ENCODE measurements around the gene RNF7. TPM values are rescaled to one million over a fixed set of nuclear protein-coding genes. Genes with fewer than 3 reads are reported as not detected.
"Not testable (repeated sequence)": the region's sequence is repeated elsewhere in the genome, so short reads cannot be mapped to it uniquely, and the experiment has no call there.

The RNF7 gene
- polyA plus RNA-seq, 4 donors, result 96.8 to 142 (median 113) TPM

- no peak for DNase-seq (ENCODE audit: low read depth in 4 of 4, low spot score in 2 of 4)
These were observed 40.1 kb downstream of the RNF7 start for GRCh38 chr3:141777957-141778813.

GRCh38 chr3:141779667-141780066 lies 41.6 kb downstream of the RNF7 start:
- no peak for DNase-seq (ENCODE audit: low read depth in 4 of 4, low spot score in 2 of 4)

- no peak for DNase-seq (ENCODE audit: low read depth in 4 of 4, low spot score in 2 of 4)
These were observed 44.4 kb downstream of the RNF7 start for GRCh38 chr3:141782386-141782932.

DNA sequence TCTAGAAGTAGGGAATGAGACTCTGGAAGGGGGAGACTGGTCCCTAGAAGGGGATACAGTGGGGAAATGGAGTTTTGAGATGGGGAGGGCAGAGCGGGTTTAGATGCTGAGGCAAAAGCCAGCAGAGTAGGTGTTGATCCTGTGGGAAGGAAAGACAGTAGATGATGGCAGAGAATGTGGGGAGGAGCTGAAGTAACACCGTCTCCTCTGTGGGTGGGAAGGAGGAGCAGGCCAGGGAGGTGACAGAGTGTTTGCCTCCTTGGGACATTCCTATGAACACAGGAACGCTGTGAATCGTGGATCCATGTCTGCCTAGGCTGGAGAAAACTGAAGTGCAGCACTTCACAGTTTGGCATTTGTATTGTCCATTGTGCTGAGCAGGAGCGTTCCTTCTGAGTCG lies 45.5 kb downstream of the RNF7 start:
- no peak for DNase-seq (ENCODE audit: low read depth in 4 of 4, low spot score in 2 of 4)

DNA sequence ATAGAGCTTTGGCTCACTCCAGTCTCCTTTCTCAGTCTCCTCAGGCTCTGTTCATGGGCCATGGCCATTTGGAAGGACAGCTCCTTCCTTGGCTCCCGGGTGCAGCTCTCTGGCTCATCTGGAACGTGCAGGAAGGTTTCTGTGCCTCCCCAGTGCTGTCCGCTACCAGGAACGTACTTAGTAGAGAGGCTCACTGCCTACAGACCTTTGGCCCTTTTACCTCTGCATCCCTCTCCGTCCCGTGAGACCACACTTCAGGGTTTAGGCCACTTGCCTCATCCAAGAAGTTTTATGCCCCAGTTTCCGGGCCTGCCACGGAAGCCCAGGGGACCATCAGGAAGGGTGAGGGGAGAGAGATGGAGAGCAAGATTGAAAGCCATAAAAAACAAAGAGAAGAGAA lies 46.0 kb downstream of the RNF7 start:
- DNase-seq (ENCODE audit: low read depth in 4 of 4, low spot score in 2 of 4), result no peak

DNA sequence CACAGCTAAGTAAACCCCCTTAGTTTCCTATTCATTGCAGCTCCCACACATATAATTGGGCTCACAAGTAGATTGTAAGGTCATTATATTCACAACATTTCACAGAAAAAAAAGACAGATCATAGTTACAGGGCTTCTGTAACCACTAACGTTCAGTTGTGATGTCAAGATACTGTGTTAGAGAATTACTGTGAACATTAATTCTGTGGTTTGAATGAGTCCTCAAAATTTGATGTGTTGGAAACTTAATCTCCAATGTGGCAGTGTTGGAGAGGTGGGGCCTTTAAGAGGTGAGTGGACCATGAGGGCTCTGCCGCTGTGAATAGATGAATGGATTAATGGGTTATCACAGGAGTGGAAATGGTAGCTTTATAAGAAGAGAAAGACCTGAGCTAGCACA lies 46.4 kb downstream of the RNF7 start:
- DNase-seq (ENCODE audit: low read depth in 4 of 4, low spot score in 2 of 4), result no peak

GRCh38 chr3:141788149-141788548 lies 50.1 kb downstream of the RNF7 start:
- no peak for DNase-seq (ENCODE audit: low read depth in 4 of 4, low spot score in 2 of 4)

- DNase-seq (ENCODE audit: low read depth in 4 of 4, low spot score in 2 of 4), result not testable (repeated sequence)
These were observed 50.7 kb downstream of the RNF7 start for GRCh38 chr3:141788750-141789149.

- DNase-seq (ENCODE audit: low read depth in 4 of 4, low spot score in 2 of 4), result no peak
These were observed 51.2 kb downstream of the RNF7 start for GRCh38 chr3:141789281-141789680.

DNA sequence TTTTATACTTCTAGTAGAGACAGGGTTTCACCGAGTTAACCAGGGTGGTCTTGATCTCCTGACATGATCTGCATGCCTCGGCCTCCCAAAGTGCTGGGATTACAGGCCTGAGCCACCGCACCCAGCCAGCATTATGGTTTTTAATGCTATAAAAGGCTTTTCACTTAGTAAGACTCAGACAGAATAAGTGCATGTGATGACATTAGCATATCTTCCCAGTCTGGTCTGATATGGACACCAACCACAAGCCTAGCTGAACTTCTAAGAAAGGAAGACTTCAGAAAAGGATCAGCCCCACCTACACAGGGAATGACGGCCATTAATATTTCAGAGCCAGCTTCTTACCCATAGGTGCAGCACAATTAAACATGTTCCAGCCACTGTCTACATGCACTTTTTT lies 52.1 kb downstream of the RNF7 start:
- DNase-seq (ENCODE audit: low read depth in 4 of 4, low spot score in 2 of 4), result no peak

DNA sequence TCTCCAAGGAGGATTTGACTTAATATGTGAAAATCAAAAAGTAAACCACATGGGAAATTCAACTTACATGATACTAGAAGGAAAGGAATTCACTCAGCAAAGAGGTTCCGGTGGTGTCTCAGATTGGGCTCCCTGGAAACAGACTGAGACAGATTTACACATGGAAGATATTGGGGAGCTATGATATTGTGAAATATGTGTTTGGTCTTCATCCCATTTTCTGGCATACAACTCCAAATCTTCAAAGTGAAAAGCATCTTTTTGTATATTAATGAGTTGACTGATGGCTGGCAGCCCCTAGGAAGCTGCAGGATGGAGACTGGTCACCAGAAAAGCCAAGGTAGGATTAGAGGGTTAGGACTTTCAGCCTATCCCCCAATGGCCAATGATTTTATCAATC lies 54.4 kb downstream of the RNF7 start:
- DNase-seq (ENCODE audit: low read depth in 4 of 4, low spot score in 2 of 4), result no peak

DNA sequence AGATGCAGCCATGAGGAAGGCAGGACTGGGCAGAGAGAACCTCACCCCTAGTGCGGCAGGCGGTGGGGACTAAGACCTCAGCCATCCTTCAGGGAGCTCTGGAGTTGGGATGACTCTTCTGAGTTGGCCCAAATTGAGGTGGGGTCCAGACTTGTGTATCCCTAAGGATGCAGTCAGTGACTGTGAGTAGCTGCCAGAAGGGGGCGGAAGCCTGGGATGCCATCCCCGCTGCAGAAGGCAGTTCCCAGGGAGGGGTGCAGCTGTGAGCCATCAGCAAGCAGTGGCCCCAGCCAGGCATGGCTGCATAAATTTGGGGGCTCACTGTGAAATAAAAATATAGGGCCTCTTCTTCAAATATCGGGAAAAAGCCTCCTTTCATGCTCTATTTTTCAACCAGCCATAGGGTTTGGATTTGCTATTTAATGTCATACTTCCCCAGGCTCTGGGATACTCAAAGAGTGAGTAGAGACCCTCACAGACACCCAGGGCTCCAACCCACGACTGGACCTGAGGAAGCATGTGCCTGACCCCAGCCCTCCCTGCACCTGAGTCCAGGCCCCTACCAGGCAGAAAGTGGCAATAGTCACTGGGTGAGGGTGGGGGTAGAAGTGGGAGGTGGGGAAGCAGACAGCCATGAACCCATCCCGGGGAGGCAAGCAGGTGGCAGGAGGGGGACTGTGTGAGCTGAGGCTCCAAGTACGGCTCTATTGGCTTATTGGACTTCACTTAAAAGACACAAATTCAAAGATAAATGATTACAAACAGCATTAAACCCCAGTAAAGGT lies 55.6 kb downstream of the RNF7 start:
- DNase-seq (ENCODE audit: low read depth in 4 of 4, low spot score in 2 of 4), result no peak

- DNase-seq (ENCODE audit: low read depth in 4 of 4, low spot score in 2 of 4), result no peak
These were observed 57.2 kb downstream of the RNF7 start for GRCh38 chr3:141795276-141795675.

- DNase-seq (ENCODE audit: low read depth in 4 of 4, low spot score in 2 of 4), result no peak
These were observed 57.6 kb downstream of the RNF7 start for GRCh38 chr3:141795741-141796080.

DNA sequence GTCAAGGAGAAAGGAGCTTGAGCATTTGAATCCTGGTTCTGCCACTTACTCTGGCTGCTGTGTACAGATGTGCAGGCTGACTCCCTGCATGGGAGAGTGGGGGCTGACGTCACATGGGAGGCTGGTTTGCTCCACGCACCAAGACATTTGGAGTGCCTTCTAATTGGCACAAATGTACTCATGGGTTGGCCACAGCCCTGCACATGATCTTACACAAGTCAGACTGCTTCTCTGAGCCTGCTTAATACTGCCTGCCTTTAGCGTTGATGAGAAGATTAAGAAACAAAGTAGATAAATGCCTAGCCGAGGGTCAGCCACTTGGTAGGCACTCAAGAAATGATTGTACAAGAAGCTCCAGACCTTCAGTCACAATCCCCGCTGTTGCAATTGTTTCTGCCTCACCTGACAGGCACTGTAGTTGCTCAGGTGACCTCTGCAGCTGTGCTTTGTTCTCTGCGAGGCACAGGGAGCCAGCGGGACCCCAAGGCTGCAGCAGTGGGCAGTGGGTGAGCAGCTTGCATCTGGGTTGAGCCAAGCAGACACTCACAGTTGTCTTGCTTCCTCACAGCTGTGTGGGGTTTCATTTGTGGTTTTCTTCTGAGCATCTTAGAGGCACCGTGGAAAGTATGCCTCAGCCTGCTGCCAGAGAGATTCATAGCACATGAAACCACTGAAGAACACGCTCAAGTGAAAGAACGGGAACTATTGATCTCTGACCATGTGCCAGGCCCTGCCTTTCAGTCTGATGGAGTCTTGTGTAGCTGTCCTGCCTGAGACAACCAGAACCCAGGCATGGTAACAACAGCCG lies 58.2 kb downstream of the RNF7 start:
- no peak for DNase-seq (ENCODE audit: low read depth in 4 of 4, low spot score in 2 of 4)

Other genes starting within 250 kb of the RNF7 start
- gene GRK7, start 25.1 kb downstream of the RNF7 start, polyA plus RNA-seq (ENCODE audit: insufficient read length in 4 of 4), result under 1 TPM in 3 of 4 donors, not detected in 1; 0.08 to 0.18 (median 0.13) TPM
- 100 to 1,000 TPM; 135 to 253 (median 175) TPM for gene ATP1B3, start 138.3 kb downstream of the RNF7 start, polyA plus RNA-seq (ENCODE audit: insufficient read length in 4 of 4)

All from left renal cortex interstitium (tissue), 4 donors.